Urinary bladder (tissue), 4 donors: ENCODE data around the gene LARGE2. TPM values are rescaled to one million over a fixed set of nuclear protein-coding genes. Genes with fewer than 3 reads are reported as not detected.
A peak's percentile ranks its signal among the peaks of the same experiment; 100 is the strongest.

Source experiments
- DNase-seq: peaks from one replicate; pipeline ENCODE4 v3.0.0-alpha.2; 2015; ENCODE audit errors: extremely low spot score
- H3K27ac ChIP-seq: one replicate; pipeline ENCODE4 v1.5.1; 2013; ENCODE audit warnings: low read depth, mild to moderate bottlenecking, moderate library complexity
- H3K36me3 ChIP-seq: one replicate; pipeline ENCODE4 v1.6.1; 2013; ENCODE audit warnings: mild to moderate bottlenecking, moderate library complexity; ENCODE audit not compliant: insufficient read depth
- H3K4me1 ChIP-seq: one replicate; pipeline ENCODE4 v1.6.1; 2013; ENCODE audit warnings: mild to moderate bottlenecking, moderate library complexity; ENCODE audit not compliant: insufficient read depth
- H3K4me3 ChIP-seq: one replicate; pipeline ENCODE4 v1.5.1; 2013; ENCODE audit warnings: low read depth, low read length
- WGBS: extraction: QIAGEN DNeasy Blood & Tissue Kit; methylation state at CpG from one replicate; pipeline ENCODE4 v1.1.7; 2013; 5-methylcytosine and 5-hydroxymethylcytosine counted together
- polyA plus RNA-seq: library from polyadenylated mRNA; stranded (reverse); fragments of 200-250 nt; gene quantifications from one replicate; pipeline ENCODE4 v1.2.3, GENCODE V29; 2013
- total RNA-seq: library from RNA; depleted of rRNA; stranded (reverse); fragments of >200 nt; gene quantifications from one replicate; pipeline ENCODE4 v1.2.3, GENCODE V29; 2014
- donor health status: healthy with polysubstance abuse.
- donor health status: healthy.

LARGE2 gene
- total and polyA plus RNA-seq, 2 donors = 1.3 to 4.0 TPM

GRCh38 chr11:45913942-45914635 is 8.4 kb upstream of the LARGE2 start:
- Histone ChIP-seq H3K36me3 (no peaks in the 10 kb centered on the region), H3K27ac (no peak overlapping the region), H3K4me3 (no peak overlapping the region), H3K4me1 (peaks cover 2% of the 10 kb centered on the region)
- 89% methylated on average over 22 of the region's 22 CpGs for WGBS
- DNase-seq = no peak

DNA sequence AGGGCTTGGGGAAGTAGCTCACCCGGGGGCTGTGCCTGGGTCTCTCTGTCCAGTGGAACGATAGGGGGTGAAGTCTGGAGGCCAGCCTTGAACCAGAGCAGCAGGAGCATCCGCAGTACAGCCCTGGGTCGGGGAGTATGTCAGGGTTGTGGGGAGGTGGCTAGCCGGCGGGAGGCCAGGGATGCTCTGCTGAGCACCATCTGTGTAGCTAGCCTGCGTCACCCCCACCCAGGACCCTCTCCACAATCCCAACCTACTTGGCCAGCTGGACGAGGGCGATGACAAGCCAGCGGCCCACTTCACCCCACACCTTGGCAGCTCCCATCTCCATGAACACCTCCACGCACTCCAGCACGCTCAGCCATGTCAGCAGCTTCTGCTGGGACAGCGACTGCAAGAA is 7.0 kb upstream of the LARGE2 start:
- no peak overlapping the region for H3K4me3 ChIP-seq
- WGBS = 87% methylated on average over 13 of the region's 13 CpGs
- H3K36me3 ChIP-seq = no peaks in the 10 kb centered on the region
- H3K27ac ChIP-seq = no peak overlapping the region
- no peak for DNase-seq
- peaks cover 2% of the 10 kb centered on the region for H3K4me1 ChIP-seq

- H3K36me3 ChIP-seq = no peaks in the 10 kb centered on the region
- 6% methylated on average over 16 of the region's 16 CpGs for WGBS
- peaks cover 2% of the 10 kb centered on the region for H3K4me1 ChIP-seq
- DNase-seq = no peak
- H3K27ac ChIP-seq = peak overlapping the region; percentile 45
- H3K4me3 ChIP-seq = peak overlapping the region; percentile 73
These were observed 5.2 kb upstream of the LARGE2 start for GRCh38 chr11:45917286-45917622.

DNA sequence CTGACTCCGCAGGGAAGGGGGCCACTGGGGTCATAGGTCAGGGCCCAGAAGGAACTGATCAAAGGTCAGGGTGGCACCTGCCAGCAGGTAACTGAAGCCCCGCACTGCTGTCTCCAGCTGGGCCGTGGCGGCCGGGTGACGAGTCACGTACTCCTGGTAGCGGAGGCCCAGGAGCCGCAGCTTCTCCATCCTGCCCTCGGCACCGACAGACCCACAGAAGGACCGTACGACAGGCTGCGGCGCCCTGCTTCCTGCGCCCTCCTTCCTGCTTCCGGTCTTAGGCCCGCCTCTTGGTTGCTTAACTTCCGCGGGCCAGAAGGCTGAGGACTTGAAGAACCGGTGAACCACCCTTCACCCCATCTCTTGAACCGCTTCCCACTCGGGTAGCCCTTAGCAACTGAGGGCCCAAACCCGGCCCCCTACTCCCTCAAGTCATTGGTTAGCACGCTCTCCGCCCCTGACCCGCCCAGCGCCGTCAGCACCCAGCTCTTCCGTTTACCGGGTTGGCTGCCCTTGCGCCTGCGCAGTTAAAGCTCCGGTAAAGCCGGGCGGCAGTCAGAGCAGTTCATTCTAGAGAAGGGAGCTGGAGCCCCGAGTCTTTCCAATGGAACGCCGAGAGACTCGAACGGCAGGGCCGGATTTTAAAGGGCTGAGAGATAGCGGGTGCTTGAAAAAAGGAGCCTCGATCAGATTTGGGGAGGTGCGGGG is 4.7 kb upstream of the LARGE2 start, which contains the start of gene PEX16:
TSS of gene PEX16 (minus strand) at position 255 of the 708 bp plus-strand sequence. CDS start at position 189, 66 bp downstream.
- peak within 1 kb of the TSS; percentile 73 for H3K4me3 ChIP-seq
- peak within 1 kb of the TSS; percentile 46 for H3K27ac ChIP-seq
- WGBS = under 1% methylated on average over 45 of the region's 45 CpGs
- peaks cover 2% of the 10 kb centered on the region for H3K4me1 ChIP-seq
- H3K36me3 ChIP-seq = no peaks in the 10 kb centered on the region
- peak; percentile 96 for DNase-seq

DNA sequence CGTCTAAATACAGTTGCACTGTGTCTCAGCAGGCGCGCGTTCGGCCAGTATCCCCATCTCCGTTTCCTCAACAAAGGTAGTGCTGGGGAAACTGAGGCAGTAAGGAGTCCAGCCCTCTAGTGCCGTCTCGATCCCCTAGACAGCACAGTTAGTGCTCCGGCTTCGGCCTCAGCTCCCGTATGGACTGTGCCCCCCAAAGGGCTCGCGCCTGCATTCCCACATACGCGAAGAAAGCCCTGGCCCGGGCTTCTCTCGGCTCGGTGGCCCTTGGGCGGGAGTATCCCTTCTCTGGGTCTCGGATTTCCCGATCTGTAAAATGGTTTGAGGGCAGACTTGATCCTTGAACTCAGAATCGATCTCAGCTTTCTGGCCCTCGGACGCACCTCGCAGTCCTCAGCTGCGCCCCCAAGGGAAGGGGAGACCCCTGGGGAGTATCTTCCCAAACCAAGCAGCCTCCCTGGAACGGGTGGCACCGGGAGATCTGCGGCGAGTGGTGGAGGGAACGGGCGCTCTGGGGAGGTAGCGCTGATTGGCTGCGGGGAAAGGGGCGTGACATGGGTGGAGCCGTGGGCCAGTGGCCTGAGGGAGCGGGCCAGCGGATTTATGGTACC is 4.0 kb upstream of the LARGE2 start:
- Histone ChIP-seq H3K36me3 (no peaks in the 10 kb centered on the region), H3K4me3 (peak overlapping the region; percentile 73), H3K4me1 (peaks cover 3% of the 10 kb centered on the region), H3K27ac (peak overlapping the region; percentile 46)
- no peak for DNase-seq
- WGBS = under 1% methylated on average over 38 of the region's 38 CpGs

- Histone ChIP-seq H3K36me3 (no peaks in the 10 kb centered on the region), H3K4me1 (peaks cover 3% of the 10 kb centered on the region), H3K27ac (no peak overlapping the region), H3K4me3 (peak overlapping the region; percentile 73)
- WGBS = 67% methylated on average over 7 of the region's 7 CpGs
- DNase-seq = no peak
These were observed 3.3 kb upstream of the LARGE2 start for GRCh38 chr11:45918962-45919675.

- 73% methylated on average over 13 of the region's 13 CpGs for WGBS
- H3K36me3 ChIP-seq = no peaks in the 10 kb centered on the region
- no peak for DNase-seq
- peak overlapping the region; percentile 33 for H3K27ac ChIP-seq
- peaks cover 3% of the 10 kb centered on the region for H3K4me1 ChIP-seq
- no peak overlapping the region for H3K4me3 ChIP-seq
These were observed 2.5 kb upstream of the LARGE2 start for GRCh38 chr11:45919806-45920530.

DNA sequence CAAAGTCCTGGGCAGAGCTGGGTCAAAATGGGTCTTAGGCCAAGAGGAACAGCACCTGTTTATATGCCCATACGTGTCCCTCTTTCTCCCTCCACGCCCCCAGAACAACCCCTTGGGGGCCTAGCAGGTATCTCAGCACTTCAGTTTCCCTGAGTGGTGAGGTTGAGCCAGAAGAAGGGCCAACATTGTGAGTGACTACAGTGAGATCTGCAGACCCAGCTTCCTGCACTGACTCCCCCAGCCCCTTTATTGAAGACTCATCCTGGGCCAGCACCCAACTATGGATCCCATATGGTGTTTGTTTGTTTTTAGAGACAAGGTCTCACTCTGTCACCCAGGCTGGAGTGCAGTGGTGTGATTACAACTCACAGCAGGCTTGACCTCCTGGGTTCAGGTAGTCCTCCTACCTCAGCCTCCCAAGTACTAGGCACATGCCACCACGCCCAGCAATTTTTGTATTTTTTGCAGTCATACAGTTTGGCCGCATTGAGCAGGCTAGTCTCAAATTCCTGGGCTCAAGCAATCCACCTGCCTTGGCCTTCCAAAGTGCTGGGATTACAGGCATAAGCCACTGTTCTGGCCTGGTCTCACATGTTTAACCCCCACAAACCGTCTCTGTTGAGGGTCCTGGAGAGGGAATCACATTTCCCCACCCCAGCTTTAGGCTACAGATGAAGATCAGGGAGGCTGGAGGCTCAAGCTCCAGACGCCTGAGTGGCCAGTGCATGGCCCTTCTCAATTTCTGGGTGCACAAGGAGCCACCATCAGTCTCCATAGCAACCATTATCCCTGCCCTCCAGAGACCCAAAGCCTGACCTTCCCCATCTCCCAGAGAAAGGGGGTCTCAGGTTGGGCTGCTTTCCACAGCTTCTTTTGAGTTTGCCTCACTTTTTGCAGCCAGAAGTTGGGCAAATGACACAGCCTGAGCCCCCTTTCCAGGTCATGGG is 1.7 kb upstream of the LARGE2 start:
- 87% methylated on average over 6 of the region's 6 CpGs for WGBS
- Histone ChIP-seq H3K4me1 (peaks cover 3% of the 10 kb centered on the region), H3K27ac (peak overlapping the region; percentile 33), H3K36me3 (no peaks in the 10 kb centered on the region), H3K4me3 (no peak overlapping the region)
- no peak for DNase-seq

DNA sequence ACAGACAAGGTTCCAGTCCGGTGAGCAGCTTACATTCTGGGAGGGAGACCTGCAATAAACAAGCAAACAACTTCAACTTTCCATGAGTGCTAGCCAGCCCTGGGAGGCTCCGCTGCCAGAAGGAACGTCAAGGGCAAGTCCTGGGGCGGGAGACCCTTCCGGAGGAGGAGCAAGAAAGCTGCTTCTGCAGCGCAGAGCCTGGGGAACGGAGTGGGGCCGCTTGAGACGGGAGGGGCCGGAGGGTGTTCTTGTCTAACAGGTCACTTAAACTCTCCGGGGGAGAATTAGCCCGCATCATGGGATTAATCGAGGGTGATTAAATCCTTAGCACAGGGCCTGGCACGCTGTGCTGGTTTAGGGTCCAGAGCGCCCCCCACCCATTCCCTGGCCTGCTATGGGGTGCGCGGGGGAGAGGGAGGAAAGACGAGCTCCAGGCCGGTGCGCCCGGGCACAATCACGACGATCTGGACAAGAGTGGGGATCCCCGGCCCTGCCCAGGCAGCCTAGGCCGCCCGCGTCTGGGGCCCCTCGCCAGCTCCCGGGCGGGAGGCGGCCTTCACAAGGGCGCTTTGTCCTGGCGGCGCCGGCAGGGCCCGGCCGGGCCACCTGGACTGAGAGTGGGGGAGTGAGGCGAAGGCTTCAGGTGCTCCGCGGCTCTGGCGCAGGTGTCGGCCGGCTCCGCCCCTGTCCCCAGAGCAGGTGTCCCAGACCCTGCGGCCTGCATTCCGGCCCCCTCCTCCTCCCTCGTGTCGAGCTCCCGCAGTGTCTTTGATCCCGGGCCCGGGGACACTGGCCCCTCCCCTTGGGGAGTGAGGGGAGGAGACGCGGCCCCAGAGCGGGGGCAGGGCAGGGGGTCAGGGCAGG is 663 bp upstream of the LARGE2 start:
- Histone ChIP-seq H3K4me3 (peak overlapping the region; percentile 28), H3K4me1 (peaks cover 3% of the 10 kb centered on the region), H3K36me3 (no peaks in the 10 kb centered on the region), H3K27ac (no peak overlapping the region)
- DNase-seq = no peak
- whole genome bisulfite sequencing = 26% methylated on average over 54 of the region's 54 CpGs

GRCh38 chr11:45924036-45924915 is 1.8 kb downstream of the LARGE2 start:
- 86% methylated on average over 22 of the region's 22 CpGs for WGBS
- Histone ChIP-seq H3K4me1 (peaks cover 1% of the 10 kb centered on the region), H3K27ac (no peak overlapping the region), H3K4me3 (no peak overlapping the region), H3K36me3 (no peaks in the 10 kb centered on the region)
- no peak for DNase-seq

- peaks cover 1% of the 10 kb centered on the region for H3K4me1 ChIP-seq
- no peaks in the 10 kb centered on the region for H3K36me3 ChIP-seq
- no peak for DNase-seq
- 89% methylated on average over 6 of the region's 6 CpGs for WGBS
- no peak overlapping the region for H3K27ac ChIP-seq
- H3K4me3 ChIP-seq = no peak overlapping the region
These were observed 2.5 kb downstream of the LARGE2 start for GRCh38 chr11:45924927-45925326.
